ENCODE results near the gene SPEM3. TPM values are rescaled to one million over a fixed set of nuclear protein-coding genes. Genes with fewer than 3 reads are reported as not detected.

Gene SPEM3
- total and polyA plus RNA-seq, 2 experiments from 2014 or later: not detected

DNA sequence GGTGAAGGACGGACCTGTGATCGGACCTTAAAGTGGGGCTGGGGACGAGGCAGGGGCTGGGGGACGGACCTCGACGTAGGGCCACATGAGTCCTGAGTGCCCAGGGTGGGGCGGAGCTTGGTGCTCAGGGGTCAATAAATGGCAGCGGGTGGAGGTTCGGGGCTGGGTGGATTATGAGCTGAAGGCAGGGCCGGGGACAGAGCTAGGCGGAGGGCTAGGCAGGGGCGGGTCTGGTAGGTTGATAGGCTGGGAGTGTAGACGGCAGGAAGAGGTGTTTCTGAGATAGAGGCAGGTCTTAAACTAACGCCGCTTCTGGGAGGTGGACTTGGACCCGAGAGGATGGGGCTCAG is 16.9 kb downstream of the SPEM3 start:
- peak; percentile 71 for DNase-seq (ENCODE audit: low spot score)
- Histone ChIP-seq H3K4me1 (ENCODE audit: insufficient read depth) (peaks cover 10% of the 10 kb centered on the region), H3K4me3 (peak overlapping the region; percentile 55), H3K9me2 (replicated peaks; ENCODE audit: insufficient read depth) (no peaks in the 10 kb centered on the region), H3K79me2 (no peaks in the 10 kb centered on the region), H2AFZ (peak overlapping the region; percentile 93), H3K27ac (peak overlapping the region; percentile 80), H3K4me2 (peak overlapping the region; percentile 95), H4K20me1 (ENCODE audit: insufficient read depth, poor library complexity, severe bottlenecking) (no peaks in the 10 kb centered on the region), H3K27me3 (peaks cover 7% of the 10 kb centered on the region), H3K9me3 (ENCODE audit: low read depth) (no peaks in the 10 kb centered on the region), H3K36me3 (replicated peaks; ENCODE audit: insufficient read depth, low read depth) (no peaks in the 10 kb centered on the region)
- TF ChIP-seq EZH2 (IDR thresholded peaks at IDR 0.05; ENCODE audit: borderline replicate concordance) (no peak), EZH2phosphoT487 (IDR thresholded peaks at IDR 0.05; ENCODE audit: low read depth, severe bottlenecking, unreplicated experiment) (no peak)
- TF ChIP-seq, protein P1, sequence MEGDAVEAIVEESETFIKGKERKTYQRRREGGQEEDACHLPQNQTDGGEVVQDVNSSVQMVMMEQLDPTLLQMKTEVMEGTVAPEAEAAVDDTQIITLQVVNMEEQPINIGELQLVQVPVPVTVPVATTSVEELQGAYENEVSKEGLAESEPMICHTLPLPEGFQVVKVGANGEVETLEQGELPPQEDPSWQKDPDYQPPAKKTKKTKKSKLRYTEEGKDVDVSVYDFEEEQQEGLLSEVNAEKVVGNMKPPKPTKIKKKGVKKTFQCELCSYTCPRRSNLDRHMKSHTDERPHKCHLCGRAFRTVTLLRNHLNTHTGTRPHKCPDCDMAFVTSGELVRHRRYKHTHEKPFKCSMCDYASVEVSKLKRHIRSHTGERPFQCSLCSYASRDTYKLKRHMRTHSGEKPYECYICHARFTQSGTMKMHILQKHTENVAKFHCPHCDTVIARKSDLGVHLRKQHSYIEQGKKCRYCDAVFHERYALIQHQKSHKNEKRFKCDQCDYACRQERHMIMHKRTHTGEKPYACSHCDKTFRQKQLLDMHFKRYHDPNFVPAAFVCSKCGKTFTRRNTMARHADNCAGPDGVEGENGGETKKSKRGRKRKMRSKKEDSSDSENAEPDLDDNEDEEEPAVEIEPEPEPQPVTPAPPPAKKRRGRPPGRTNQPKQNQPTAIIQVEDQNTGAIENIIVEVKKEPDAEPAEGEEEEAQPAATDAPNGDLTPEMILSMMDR (IDR thresholded peaks at IDR 0.05; ENCODE audit: poor library complexity): no peak
- WGBS (ENCODE audit: low lambda C conversion rate, missing lambda C conversion rate): 0% methylated on average over 4 of the region's 16 CpGs

DNA sequence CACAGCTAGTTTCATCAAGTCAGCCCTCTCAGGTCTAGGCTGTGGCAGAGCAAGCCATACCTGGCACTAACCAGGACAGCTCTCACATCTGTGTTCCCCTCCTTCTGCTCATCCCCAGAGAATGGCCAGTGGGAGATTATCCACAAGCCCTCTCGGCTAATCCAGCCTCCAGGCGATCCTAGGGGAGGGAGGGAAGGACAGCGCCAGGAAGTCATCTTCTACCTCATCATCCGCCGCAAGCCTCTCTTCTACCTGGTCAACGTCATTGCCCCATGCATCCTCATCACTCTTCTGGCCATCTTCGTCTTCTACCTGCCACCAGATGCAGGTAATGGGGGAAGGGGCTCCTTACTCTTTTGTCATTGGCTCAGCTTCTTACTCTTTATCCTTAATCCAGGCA is 19.8 kb downstream of the SPEM3 start:
- Histone ChIP-seq H3K79me2 (no peaks in the 10 kb centered on the region), H3K36me3 (replicated peaks; ENCODE audit: insufficient read depth, low read depth) (no peaks in the 10 kb centered on the region), H3K4me2 (no peak overlapping the region), H3K27me3 (no peaks in the 10 kb centered on the region), H3K9me3 (ENCODE audit: low read depth) (no peaks in the 10 kb centered on the region), H3K9me2 (replicated peaks; ENCODE audit: insufficient read depth) (no peaks in the 10 kb centered on the region), H2AFZ (no peak overlapping the region), H3K4me3 (no peak overlapping the region), H3K27ac (no peak overlapping the region), H3K4me1 (ENCODE audit: insufficient read depth) (peaks cover 3% of the 10 kb centered on the region), H4K20me1 (ENCODE audit: insufficient read depth, poor library complexity, severe bottlenecking) (no peaks in the 10 kb centered on the region)
- WGBS (ENCODE audit: low lambda C conversion rate, missing lambda C conversion rate): 94% methylated on average over 7 of the region's 7 CpGs
- TF ChIP-seq EZH2 (IDR thresholded peaks at IDR 0.05; ENCODE audit: borderline replicate concordance) (no peak), EZH2phosphoT487 (IDR thresholded peaks at IDR 0.05; ENCODE audit: low read depth, severe bottlenecking, unreplicated experiment) (no peak)
- TF ChIP-seq, protein P1 (IDR thresholded peaks at IDR 0.05; ENCODE audit: poor library complexity): no peak
- no peak for DNase-seq (ENCODE audit: low spot score)

GRCh38 chr17:7459961-7460545 is 31.4 kb downstream of the SPEM3 start:
- no peaks in the 10 kb centered on the region for H3K27me3 ChIP-seq
- no peak overlapping the region for H3K4me3 ChIP-seq
- H3K9me2 ChIP-seq (replicated peaks; ENCODE audit: insufficient read depth): no peaks in the 10 kb centered on the region
- DNase-seq (ENCODE audit: low spot score): no peak
- TF ChIP-seq, protein P1 (IDR thresholded peaks at IDR 0.05; ENCODE audit: poor library complexity): no peak
- no peak for TF ChIP-seq EZH2 (IDR thresholded peaks at IDR 0.05; ENCODE audit: borderline replicate concordance)
- TF ChIP-seq EZH2phosphoT487 (IDR thresholded peaks at IDR 0.05; ENCODE audit: low read depth, severe bottlenecking, unreplicated experiment): no peak
- no peaks in the 10 kb centered on the region for H3K36me3 ChIP-seq (replicated peaks; ENCODE audit: insufficient read depth, low read depth)
- H3K9me3 ChIP-seq (ENCODE audit: low read depth): no peaks in the 10 kb centered on the region
- no peak overlapping the region for H3K27ac ChIP-seq
- WGBS (ENCODE audit: low lambda C conversion rate, missing lambda C conversion rate): 90% methylated on average over 3 of the region's 3 CpGs
- no peaks in the 10 kb centered on the region for H3K4me1 ChIP-seq (ENCODE audit: insufficient read depth)
- H3K79me2 ChIP-seq: no peaks in the 10 kb centered on the region
- H4K20me1 ChIP-seq (ENCODE audit: insufficient read depth, poor library complexity, severe bottlenecking): no peaks in the 10 kb centered on the region
- no peak overlapping the region for H3K4me2 ChIP-seq
- no peak overlapping the region for H2AFZ ChIP-seq
